HUDEP-2 (cell line): ENCODE data around the gene CCDC17.

ENCODE experiments used
- DNase-seq, 76 experiments: peaks; one replicate each; lab custom pipeline; 2025; ENCODE audit not compliant: unreplicated experiment in 76 of 76; lab: John Stamatoyannopoulos, UW

CCDC17 gene

GRCh38 chr1:45623972-45624371, at the start of gene CCDC17:
Gene CCDC17, minus strand, starts transcription at chr1:45624054. Its CDS starts 145 bp downstream, at chr1:45623909.
- DNase-seq = peak in 4 of 76 experiments; percentile 3 to 10 (median 10)

- no peak for DNase-seq
Measured at GRCh38 chr1:45669859-45670655, 46.2 kb upstream of the CCDC17 start.

GRCh38 chr1:45669379-45669778, 45.5 kb upstream of the CCDC17 start:
- no peak for DNase-seq

- no peak for DNase-seq
Measured at GRCh38 chr1:45668526-45668925, 44.7 kb upstream of the CCDC17 start.

- no peak for DNase-seq
Measured at GRCh38 chr1:45667321-45668111, 43.7 kb upstream of the CCDC17 start.

- DNase-seq = no peak
Measured at GRCh38 chr1:45666836-45667235, 43.0 kb upstream of the CCDC17 start.

GRCh38 chr1:45660336-45660735, 36.5 kb upstream of the CCDC17 start:
- no peak for DNase-seq

- DNase-seq = no peak
Measured at GRCh38 chr1:45659222-45659621, 35.4 kb upstream of the CCDC17 start.

- DNase-seq = no peak
Measured at GRCh38 chr1:45658171-45658570, 34.3 kb upstream of the CCDC17 start.

- no peak for DNase-seq
Measured at GRCh38 chr1:45656573-45657226, 32.8 kb upstream of the CCDC17 start.

- DNase-seq = no peak
Measured at GRCh38 chr1:45654540-45655280, 30.9 kb upstream of the CCDC17 start.

GRCh38 chr1:45647248-45648021, 23.6 kb upstream of the CCDC17 start:
- no peak for DNase-seq

- DNase-seq = no peak
Measured at GRCh38 chr1:45644661-45645060, 20.8 kb upstream of the CCDC17 start.

- no peak for DNase-seq
Measured at GRCh38 chr1:45643978-45644377, 20.1 kb upstream of the CCDC17 start.

- no peak for DNase-seq
Measured at GRCh38 chr1:45643321-45643720, 19.5 kb upstream of the CCDC17 start.

GRCh38 chr1:45640293-45640692, 16.4 kb upstream of the CCDC17 start:
- DNase-seq = no peak

GRCh38 chr1:45635211-45635610, 11.4 kb upstream of the CCDC17 start:
- DNase-seq = no peak

GRCh38 chr1:45630429-45630828, 6.6 kb upstream of the CCDC17 start:
- DNase-seq = no peak

GRCh38 chr1:45629035-45629434, 5.2 kb upstream of the CCDC17 start:
- no peak for DNase-seq
